ENCODE measurements around the gene STARD9.

The STARD9 gene

GRCh38 chr15:42608752-42609488, 33.5 kb downstream of the STARD9 start:
- H3K9me3 ChIP-seq (ENCODE audit: insufficient read depth, low read depth, low read length), result no peaks in the 10 kb centered on the region
- H3K27ac ChIP-seq (ENCODE audit: low read depth, low read length), result no peak overlapping the region
- no peaks in the 10 kb centered on the region for H3K27me3 ChIP-seq (ENCODE audit: insufficient read depth, low read length)
- WGBS, result 90% methylated on average over 7 of the region's 7 CpGs
- no peaks in the 10 kb centered on the region for H3K4me1 ChIP-seq (ENCODE audit: insufficient read depth, low read length)
- peaks cover 3% of the 10 kb centered on the region; the same call in 1 of the 2 replicates for H3K36me3 ChIP-seq (ENCODE audit: insufficient read depth, low read length)
- H3K4me3 ChIP-seq (ENCODE audit: low read length), result no peak overlapping the region
- H3K9ac ChIP-seq (ENCODE audit: low read depth, low read length), result no peak overlapping the region

GRCh38 chr15:42611532-42611931, 36.1 kb downstream of the STARD9 start:
- Histone ChIP-seq H3K36me3 (ENCODE audit: insufficient read depth, low read length) (no peaks in the 10 kb centered on the region), H3K4me1 (ENCODE audit: insufficient read depth, low read length) (no peaks in the 10 kb centered on the region), H3K9me3 (ENCODE audit: insufficient read depth, low read depth, low read length) (no peaks in the 10 kb centered on the region), H3K27ac (ENCODE audit: low read depth, low read length) (no peak overlapping the region), H3K9ac (ENCODE audit: low read depth, low read length) (no peak overlapping the region), H3K4me3 (ENCODE audit: low read length) (no peak overlapping the region), H3K27me3 (ENCODE audit: insufficient read depth, low read length) (no peaks in the 10 kb centered on the region)
- WGBS, result 82% methylated on average over 1 of the region's 1 CpG

- Histone ChIP-seq H3K9ac (ENCODE audit: low read depth, low read length) (no peak overlapping the region), H3K9me3 (ENCODE audit: insufficient read depth, low read depth, low read length) (no peaks in the 10 kb centered on the region), H3K27ac (ENCODE audit: low read depth, low read length) (no peak overlapping the region), H3K36me3 (ENCODE audit: insufficient read depth, low read length) (no peaks in the 10 kb centered on the region), H3K27me3 (ENCODE audit: insufficient read depth, low read length) (no peaks in the 10 kb centered on the region), H3K4me1 (ENCODE audit: insufficient read depth, low read length) (no peaks in the 10 kb centered on the region), H3K4me3 (ENCODE audit: low read length) (no peak overlapping the region)
- WGBS, result 91% methylated on average over 8 of the region's 8 CpGs
Measured at GRCh38 chr15:42612367-42612912, 37.0 kb downstream of the STARD9 start.

- H3K27ac ChIP-seq (ENCODE audit: low read depth, low read length), result no peak overlapping the region
- H3K4me1 ChIP-seq (ENCODE audit: insufficient read depth, low read length), result peaks cover 16% of the 10 kb centered on the region
- no peaks in the 10 kb centered on the region for H3K36me3 ChIP-seq (ENCODE audit: insufficient read depth, low read length)
- 81% methylated on average over 2 of the region's 2 CpGs for WGBS
- no peaks in the 10 kb centered on the region for H3K9me3 ChIP-seq (ENCODE audit: insufficient read depth, low read depth, low read length)
- H3K4me3 ChIP-seq (ENCODE audit: low read length), result no peak overlapping the region
- no peaks in the 10 kb centered on the region for H3K27me3 ChIP-seq (ENCODE audit: insufficient read depth, low read length)
- H3K9ac ChIP-seq (ENCODE audit: low read depth, low read length), result no peak overlapping the region
Measured at GRCh38 chr15:42616107-42616506, 40.7 kb downstream of the STARD9 start.

GRCh38 chr15:42619656-42620371, 44.4 kb downstream of the STARD9 start:
- H3K27ac ChIP-seq (ENCODE audit: low read depth, low read length), result peak overlapping the region; percentile 93
- no peak overlapping the region for H3K4me3 ChIP-seq (ENCODE audit: low read length)
- peak overlapping the region; percentile 38; the same call in 1 of the 2 replicates for H3K9ac ChIP-seq (ENCODE audit: low read depth, low read length)
- peaks cover 16% of the 10 kb centered on the region for H3K4me1 ChIP-seq (ENCODE audit: insufficient read depth, low read length)
- WGBS, result 43% methylated on average over 4 of the region's 4 CpGs
- no peaks in the 10 kb centered on the region for H3K36me3 ChIP-seq (ENCODE audit: insufficient read depth, low read length)
- H3K27me3 ChIP-seq (ENCODE audit: insufficient read depth, low read length), result no peaks in the 10 kb centered on the region
- no peaks in the 10 kb centered on the region for H3K9me3 ChIP-seq (ENCODE audit: insufficient read depth, low read depth, low read length)

GRCh38 chr15:42621386-42621785, 46.0 kb downstream of the STARD9 start:
- no peaks in the 10 kb centered on the region for H3K9me3 ChIP-seq (ENCODE audit: insufficient read depth, low read depth, low read length)
- H3K4me3 ChIP-seq (ENCODE audit: low read length), result no peak overlapping the region
- 93% methylated on average over 1 of the region's 1 CpG for WGBS
- no peaks in the 10 kb centered on the region for H3K36me3 ChIP-seq (ENCODE audit: insufficient read depth, low read length)
- H3K4me1 ChIP-seq (ENCODE audit: insufficient read depth, low read length), result peaks cover 16% of the 10 kb centered on the region
- no peak overlapping the region for H3K9ac ChIP-seq (ENCODE audit: low read depth, low read length)
- no peak overlapping the region for H3K27ac ChIP-seq (ENCODE audit: low read depth, low read length)
- no peaks in the 10 kb centered on the region for H3K27me3 ChIP-seq (ENCODE audit: insufficient read depth, low read length)

- Histone ChIP-seq H3K9ac (ENCODE audit: low read depth, low read length) (no peak overlapping the region), H3K4me1 (ENCODE audit: insufficient read depth, low read length) (peaks cover 16% of the 10 kb centered on the region), H3K4me3 (ENCODE audit: low read length) (no peak overlapping the region), H3K27me3 (ENCODE audit: insufficient read depth, low read length) (no peaks in the 10 kb centered on the region), H3K36me3 (ENCODE audit: insufficient read depth, low read length) (no peaks in the 10 kb centered on the region), H3K27ac (ENCODE audit: low read depth, low read length) (no peak overlapping the region), H3K9me3 (ENCODE audit: insufficient read depth, low read depth, low read length) (no peaks in the 10 kb centered on the region)
- WGBS, result 87% methylated on average over 6 of the region's 6 CpGs
Measured at GRCh38 chr15:42621996-42622925, 46.9 kb downstream of the STARD9 start.

GRCh38 chr15:42623951-42624350, 48.5 kb downstream of the STARD9 start:
- no peak overlapping the region for H3K9ac ChIP-seq (ENCODE audit: low read depth, low read length)
- no peaks in the 10 kb centered on the region for H3K27me3 ChIP-seq (ENCODE audit: insufficient read depth, low read length)
- no peak overlapping the region for H3K4me3 ChIP-seq (ENCODE audit: low read length)
- no peaks in the 10 kb centered on the region for H3K36me3 ChIP-seq (ENCODE audit: insufficient read depth, low read length)
- peaks cover 12% of the 10 kb centered on the region for H3K4me1 ChIP-seq (ENCODE audit: insufficient read depth, low read length)
- H3K27ac ChIP-seq (ENCODE audit: low read depth, low read length), result no peak overlapping the region
- no peaks in the 10 kb centered on the region for H3K9me3 ChIP-seq (ENCODE audit: insufficient read depth, low read depth, low read length)

GRCh38 chr15:42627485-42627884, 52.1 kb downstream of the STARD9 start:
- no peaks in the 10 kb centered on the region for H3K36me3 ChIP-seq (ENCODE audit: insufficient read depth, low read length)
- 96% methylated on average over 2 of the region's 2 CpGs for WGBS
- no peak overlapping the region for H3K4me3 ChIP-seq (ENCODE audit: low read length)
- no peak overlapping the region for H3K9ac ChIP-seq (ENCODE audit: low read depth, low read length)
- H3K9me3 ChIP-seq (ENCODE audit: insufficient read depth, low read depth, low read length), result no peaks in the 10 kb centered on the region
- H3K27me3 ChIP-seq (ENCODE audit: insufficient read depth, low read length), result no peaks in the 10 kb centered on the region
- no peaks in the 10 kb centered on the region for H3K4me1 ChIP-seq (ENCODE audit: insufficient read depth, low read length)
- H3K27ac ChIP-seq (ENCODE audit: low read depth, low read length), result no peak overlapping the region

GRCh38 chr15:42628761-42629160, 53.4 kb downstream of the STARD9 start:
- H3K36me3 ChIP-seq (ENCODE audit: insufficient read depth, low read length), result no peaks in the 10 kb centered on the region
- no peak overlapping the region for H3K27ac ChIP-seq (ENCODE audit: low read depth, low read length)
- no peak overlapping the region for H3K4me3 ChIP-seq (ENCODE audit: low read length)
- no peaks in the 10 kb centered on the region for H3K9me3 ChIP-seq (ENCODE audit: insufficient read depth, low read depth, low read length)
- 94% methylated on average over 4 of the region's 4 CpGs for WGBS
- no peak overlapping the region for H3K9ac ChIP-seq (ENCODE audit: low read depth, low read length)
- H3K27me3 ChIP-seq (ENCODE audit: insufficient read depth, low read length), result no peaks in the 10 kb centered on the region
- H3K4me1 ChIP-seq (ENCODE audit: insufficient read depth, low read length), result no peaks in the 10 kb centered on the region

All from HUES64 (cell line).